Activated CD8-positive, alpha-beta memory T cell treated with anti-CD3 and anti-CD28 coated beads, Interleukin-2, amount 50 U/mL, for 24 hours (primary cell): ENCODE data around the gene NCKAP5.
"Not testable (repeated sequence)": the region's sequence is repeated elsewhere in the genome, so short reads cannot be mapped to it uniquely, and the experiment has no call there.

Source experiments
- DNase-seq: peaks from one replicate; pipeline ENCODE4 v3.0.0-alpha.2; 2020; ENCODE audit errors: extremely low read depth

NCKAP5 gene

DNA sequence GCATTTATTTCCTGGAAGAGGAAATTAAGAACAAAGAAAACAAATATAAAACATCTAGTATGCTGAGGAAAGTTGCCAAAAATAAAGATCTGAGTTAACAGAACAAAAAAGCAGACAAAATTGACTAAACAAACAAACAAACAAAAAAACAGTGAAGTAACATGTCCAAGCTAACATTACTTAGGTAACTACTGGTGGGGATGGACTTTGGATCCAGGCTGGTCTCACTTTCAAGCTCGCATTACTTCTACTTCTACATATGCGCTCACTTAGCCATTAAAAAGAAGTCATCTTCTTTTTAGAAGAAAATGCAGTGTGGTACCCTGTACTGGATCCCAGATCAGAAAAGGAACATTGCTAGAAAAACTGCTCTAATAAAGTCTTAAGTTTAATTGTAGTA lies 358.9 kb downstream of the NCKAP5 start:
- no peak for DNase-seq

GRCh38 chr2:133206666-133207065 lies 361.6 kb downstream of the NCKAP5 start:
- not testable (repeated sequence) for DNase-seq

- DNase-seq, result no peak
Observed at GRCh38 chr2:133204421-133204820, 363.8 kb downstream of the NCKAP5 start.

- DNase-seq, result no peak
Observed at GRCh38 chr2:133200684-133201421, 367.4 kb downstream of the NCKAP5 start.

DNA sequence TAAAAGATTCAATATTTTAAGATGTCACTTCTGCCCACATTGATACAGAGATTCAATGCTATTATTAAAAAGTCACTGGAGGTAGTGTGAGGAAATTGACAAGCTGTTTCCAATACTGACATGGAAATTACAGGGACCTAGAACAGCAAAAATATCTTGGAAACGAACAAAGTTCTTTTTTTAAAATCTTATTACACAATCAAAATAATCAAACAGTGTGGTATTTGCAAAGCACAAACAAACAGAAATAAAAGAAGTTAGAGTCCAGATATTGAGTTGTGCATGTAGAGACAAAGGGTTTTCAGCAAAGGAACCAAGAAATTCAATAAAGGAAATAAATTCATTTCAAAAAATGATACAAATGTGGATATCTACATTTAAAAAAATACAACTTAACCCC lies 369.6 kb downstream of the NCKAP5 start:
- no peak for DNase-seq

DNA sequence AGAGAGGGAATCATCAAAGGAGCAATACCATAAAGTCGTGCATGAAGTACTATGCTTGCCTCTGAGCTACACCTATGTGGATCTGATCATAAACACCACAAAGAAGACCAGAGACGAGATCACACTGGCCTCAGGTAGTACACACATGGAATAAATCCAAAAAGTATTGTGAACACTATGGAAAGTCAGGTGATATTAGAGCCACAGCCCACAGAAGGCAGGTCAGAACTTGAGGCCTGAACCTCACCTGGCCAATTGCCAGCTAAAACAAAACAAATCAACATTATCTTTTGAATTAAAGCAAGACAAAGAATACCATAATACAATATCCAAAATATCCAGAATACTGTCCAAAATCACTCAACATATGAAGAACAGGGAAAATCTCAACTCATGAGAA lies 371.1 kb downstream of the NCKAP5 start:
- no peak for DNase-seq

GRCh38 chr2:133194777-133195335 lies 373.4 kb downstream of the NCKAP5 start:
- DNase-seq, result no peak

- DNase-seq, result no peak
Observed at GRCh38 chr2:133194362-133194655, 374.0 kb downstream of the NCKAP5 start.

- DNase-seq, result no peak
Observed at GRCh38 chr2:133193544-133194361, 374.5 kb downstream of the NCKAP5 start.

- no peak for DNase-seq
Observed at GRCh38 chr2:133192028-133192427, 376.2 kb downstream of the NCKAP5 start.

- DNase-seq, result no peak
Observed at GRCh38 chr2:133177196-133177595, 391.1 kb downstream of the NCKAP5 start.

DNA sequence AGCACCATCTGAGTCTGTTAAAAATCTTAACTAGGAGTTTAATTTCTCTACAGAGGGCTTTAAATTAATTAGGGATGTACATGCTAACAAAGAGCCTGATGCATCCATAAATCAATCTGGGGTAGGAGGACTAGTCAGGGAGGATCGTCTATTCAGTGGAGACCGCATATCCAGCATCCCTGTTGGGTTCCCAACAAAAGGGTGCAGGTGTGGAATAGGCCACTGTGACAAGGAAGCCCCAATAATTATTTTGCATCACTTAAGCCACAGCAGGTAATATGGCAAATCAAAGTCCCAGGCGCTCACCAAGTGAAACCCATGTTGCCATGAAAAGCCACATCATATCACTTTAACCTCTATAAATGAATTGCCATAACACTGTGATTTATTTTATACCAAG lies 392.3 kb downstream of the NCKAP5 start:
- no peak for DNase-seq

DNA sequence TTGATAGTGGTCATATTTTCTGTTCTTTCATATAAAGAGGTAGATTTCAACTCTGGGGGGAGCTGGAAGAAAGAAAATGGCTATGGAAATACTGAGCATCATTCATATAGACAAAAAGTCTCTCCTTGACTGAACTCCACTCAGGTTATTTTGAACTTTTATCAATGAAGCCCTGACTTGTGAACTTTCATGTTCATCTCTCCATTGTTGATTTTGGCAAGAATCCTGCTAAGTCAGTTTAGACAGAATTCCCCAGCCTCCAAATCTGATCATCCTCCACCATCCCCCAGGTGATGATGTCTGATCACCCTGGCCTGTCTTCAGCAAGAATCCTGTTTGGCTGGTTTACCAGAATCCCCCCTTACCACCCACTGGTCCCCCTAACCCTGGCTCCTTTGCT lies 395.0 kb downstream of the NCKAP5 start:
- no peak for DNase-seq

DNA sequence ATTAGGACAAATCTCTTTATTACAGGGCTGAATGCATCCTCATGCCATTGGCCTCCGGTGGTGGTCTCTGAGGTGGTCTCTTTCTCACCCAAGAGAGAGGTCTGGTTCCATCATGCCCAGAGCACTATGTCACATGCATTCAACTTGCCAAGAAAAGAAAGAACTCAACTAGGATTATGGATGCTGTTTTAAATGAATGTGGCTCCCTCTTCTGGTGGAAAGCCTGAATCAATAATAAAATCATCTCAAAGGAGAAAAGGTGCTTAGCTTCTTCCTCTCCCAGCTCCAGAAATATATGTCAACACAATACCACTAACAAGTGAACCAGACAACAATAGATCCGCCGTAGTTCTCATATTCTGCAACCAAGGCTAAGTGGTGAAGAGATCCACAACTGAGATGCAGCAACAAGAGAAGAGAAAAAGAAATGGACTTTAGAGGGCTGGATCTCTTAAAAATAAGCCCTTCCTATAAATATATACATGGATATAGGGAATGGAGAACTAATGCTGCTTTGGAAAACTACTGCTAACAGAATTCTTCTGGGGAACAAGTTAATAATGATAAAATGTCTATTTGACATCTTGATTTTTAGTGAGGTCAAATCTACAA lies 396.8 kb downstream of the NCKAP5 start:
- no peak for DNase-seq

DNA sequence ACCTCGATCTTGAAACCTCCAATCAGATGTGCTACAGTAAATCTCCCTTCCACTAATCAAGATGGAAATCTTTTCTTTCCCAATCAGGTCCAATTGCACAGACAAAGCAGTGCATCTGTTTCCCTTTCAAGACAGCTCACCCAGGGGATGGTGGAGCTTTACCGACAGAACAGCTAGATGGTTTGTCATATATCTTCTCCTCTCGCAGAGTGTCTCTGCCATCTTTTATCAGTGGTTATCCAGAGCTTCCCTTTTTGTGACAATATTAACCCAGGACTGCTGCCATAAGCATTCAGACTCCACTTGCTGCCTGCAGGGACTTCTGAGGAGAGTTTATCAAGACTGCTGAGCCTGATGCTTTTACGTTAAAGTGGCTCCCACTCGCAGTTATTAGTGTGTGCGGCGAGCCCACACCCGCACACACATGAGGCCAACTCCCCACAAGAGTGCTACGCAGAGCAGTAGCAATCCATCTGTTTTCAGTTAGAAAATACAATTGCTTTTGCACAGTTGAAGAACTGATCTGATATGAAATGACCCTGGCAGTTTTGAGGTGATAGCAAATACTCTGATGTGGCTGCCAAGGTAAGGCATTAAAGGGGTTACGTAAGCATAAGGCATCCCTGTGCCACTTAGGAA lies 398.9 kb downstream of the NCKAP5 start:
- DNase-seq, result no peak

DNA sequence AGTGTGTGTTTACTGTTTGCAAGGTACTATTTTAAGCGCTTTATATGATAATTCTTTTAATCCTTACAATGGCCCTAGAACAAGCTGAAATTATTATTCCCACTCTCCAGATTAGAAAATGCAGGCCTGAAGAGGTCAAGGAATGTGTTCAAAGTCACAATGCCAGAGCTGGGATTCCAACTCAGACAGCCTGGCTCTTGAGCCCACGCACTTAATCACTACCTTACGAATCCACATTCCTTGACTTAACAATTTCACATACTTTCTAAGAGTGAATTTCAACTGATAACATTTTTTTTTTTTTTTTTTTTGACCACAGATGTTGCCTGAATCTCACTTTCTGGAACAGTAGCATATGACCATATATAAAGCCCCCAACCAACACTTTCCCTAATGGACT lies 400.3 kb downstream of the NCKAP5 start:
- no peak for DNase-seq

DNA sequence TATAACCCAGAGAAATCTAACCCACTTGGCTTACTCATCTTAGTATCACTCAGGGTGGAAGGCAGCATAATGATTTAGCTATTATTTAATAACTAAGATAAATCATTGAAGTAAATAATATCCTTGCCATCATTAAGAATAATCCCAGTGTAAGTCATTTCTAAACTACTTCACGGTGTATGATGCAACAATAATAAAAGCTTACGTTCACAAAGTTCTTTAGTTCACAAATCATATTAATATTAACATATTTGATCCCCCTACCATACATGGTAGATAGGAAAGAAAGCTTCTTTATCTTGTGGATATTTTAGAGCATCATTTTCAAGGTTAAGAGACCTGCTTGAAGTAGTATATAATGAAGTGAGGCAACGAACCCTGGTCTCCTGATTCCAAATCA lies 401.0 kb downstream of the NCKAP5 start:
- no peak for DNase-seq

DNA sequence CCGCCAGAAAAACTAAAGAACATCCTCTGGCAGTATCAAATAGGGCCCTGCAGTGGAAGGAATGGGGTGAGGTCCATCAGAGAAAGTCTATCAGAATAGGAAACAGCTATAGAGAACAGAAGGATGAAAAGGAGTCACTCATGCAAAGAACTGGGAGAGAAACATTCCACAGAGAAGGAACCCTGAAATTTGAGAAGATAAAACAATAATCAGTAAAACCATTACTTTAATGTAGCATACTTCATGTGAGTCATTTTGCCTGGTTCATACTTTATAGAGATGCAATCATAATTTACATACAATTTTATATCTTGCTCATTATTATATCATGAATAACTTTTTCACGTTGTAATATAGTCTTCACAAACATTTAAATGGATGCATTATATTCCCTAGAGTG lies 402.2 kb downstream of the NCKAP5 start:
- no peak for DNase-seq

DNA sequence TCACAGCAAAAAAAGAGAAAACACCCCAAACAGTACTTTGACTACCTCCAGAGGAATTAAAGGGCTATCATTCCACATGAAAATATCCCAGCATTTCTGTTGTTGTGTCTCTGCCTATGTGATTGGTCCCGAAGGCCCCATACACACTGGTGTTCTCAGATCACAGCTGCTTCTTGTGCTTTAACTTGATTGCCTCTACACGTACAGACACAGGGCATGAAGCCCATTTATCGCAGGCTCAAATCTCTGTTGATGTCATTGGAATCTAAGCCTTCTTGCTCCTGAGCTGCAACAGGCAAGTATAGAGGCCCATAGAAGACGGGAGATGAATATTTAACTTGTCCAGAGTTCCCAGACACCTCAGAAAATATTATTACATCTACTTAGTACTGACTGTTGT lies 405.2 kb downstream of the NCKAP5 start:
- DNase-seq, result no peak

DNA sequence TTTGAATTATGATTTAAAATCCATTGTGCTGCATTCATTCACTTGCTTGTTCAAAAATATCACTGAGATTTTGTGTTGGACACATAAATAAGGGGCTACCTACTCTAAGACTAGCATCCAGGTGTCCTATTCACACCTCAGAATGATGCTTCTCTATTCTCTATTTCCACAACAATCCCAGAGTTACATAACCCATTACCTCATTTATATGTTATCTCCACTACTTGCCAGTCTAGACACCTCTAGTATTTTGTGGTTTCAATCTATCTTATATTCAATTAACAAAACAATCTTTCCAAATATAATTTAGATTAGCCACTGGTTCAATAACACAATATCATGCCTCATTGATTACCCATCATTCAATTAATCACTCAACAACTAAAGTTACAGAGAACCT lies 409.8 kb downstream of the NCKAP5 start:
- DNase-seq, result no peak

DNA sequence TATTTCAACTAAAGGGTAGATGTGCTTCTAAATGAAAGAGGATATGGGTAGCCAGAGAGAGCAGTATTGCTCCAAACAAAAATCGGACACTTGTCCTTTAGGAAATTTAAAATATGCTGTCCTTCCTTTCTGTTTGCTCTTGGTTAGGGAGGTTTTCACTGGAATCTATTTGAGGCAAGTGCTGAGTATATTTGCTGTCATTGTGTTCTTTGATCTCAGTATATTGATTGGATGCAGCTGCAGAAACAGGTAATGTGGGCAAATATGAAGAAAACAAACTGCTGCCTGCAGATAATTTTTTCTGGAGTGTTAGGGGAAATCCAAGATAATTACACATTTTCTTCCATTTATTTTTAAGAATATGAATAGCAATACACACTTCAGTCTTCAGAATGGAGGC lies 410.2 kb downstream of the NCKAP5 start:
- DNase-seq, result no peak

GRCh38 chr2:133157141-133157540 lies 411.1 kb downstream of the NCKAP5 start:
- DNase-seq, result no peak
